HepG2 (cell line): ENCODE data around the gene ADAMTS12. TPM values are rescaled to one million over a fixed set of nuclear protein-coding genes. Genes with fewer than 3 reads are reported as not detected.

Experiments used
- CBX5 ChIP-seq: sonication (generic); formaldehyde crosslinking; IDR thresholded peaks from 2 replicates; pipeline ENCODE4 v1.4.0; 2020; ENCODE audit warnings: missing genetic modification reagents, borderline replicate concordance
- FOXK1 ChIP-seq: sonication (generic); formaldehyde crosslinking; IDR thresholded peaks from 2 replicates; pipeline ENCODE4 v1.4.0; 2020; ENCODE audit warnings: low read depth, missing genetic modification reagents, borderline replicate concordance
- GPBP1L1 ChIP-seq: sonication (generic); formaldehyde crosslinking; IDR thresholded peaks from 2 replicates; pipeline ENCODE4 v1.5.0; 2020; ENCODE audit warnings: mild to moderate bottlenecking, missing genetic modification reagents
- KDM3A ChIP-seq: IDR thresholded peaks from 2 replicates; pipeline ENCODE4 v1.6.1; 2018; ENCODE audit warnings: low read depth, missing compliant biosample characterization
- KLF16 ChIP-seq, 2 experiments: sonication (generic) in 1 of 2; formaldehyde crosslinking in 1 of 2; IDR thresholded peaks; 2 replicates each; pipeline versions ENCODE4 v1.6.1 to v1.8.0; 2016 to 2023; ENCODE audit warnings: missing genetic modification reagents in 2 of 2, missing compliant biosample characterization in 1 of 2
- MIER2 ChIP-seq: IDR thresholded peaks from 2 replicates; pipeline ENCODE4 v1.6.1; 2016; ENCODE audit warnings: missing biosample characterization, missing genetic modification reagents
- NCOA5 ChIP-seq: sonication (generic); formaldehyde crosslinking; IDR thresholded peaks from 2 replicates; pipeline ENCODE4 v1.4.0; 2020; ENCODE audit warnings: missing genetic modification reagents
- NFYB ChIP-seq: sonication (generic); formaldehyde crosslinking; IDR thresholded peaks from 2 replicates; pipeline ENCODE4 v1.4.0; 2020; ENCODE audit warnings: missing genetic modification reagents
- NR2F1 ChIP-seq, 2 experiments: fragments of 450-650 bp in 1 of 2; formaldehyde crosslinking in 1 of 2; IDR thresholded peaks; 2 replicates each; pipeline versions ENCODE4 v1.5.0 to v1.6.1; 2016 to 2020; ENCODE audit warnings: mild to moderate bottlenecking in 1 of 2, missing compliant biosample characterization in 1 of 2, missing genetic modification reagents in 1 of 2, moderate library complexity in 1 of 2
- POLR2A ChIP-seq, 2 experiments: IDR thresholded peaks; 2 replicates each; pipeline ENCODE4 v1.6.1; 2011; ENCODE audit warnings: low read depth in 2 of 2, low read length in 2 of 2, mild to moderate bottlenecking in 1 of 2, moderate library complexity in 1 of 2; ENCODE audit not compliant: insufficient read depth in 1 of 2
- SIX4 ChIP-seq: sonication (generic); formaldehyde crosslinking; IDR thresholded peaks from 2 replicates; pipeline ENCODE4 v1.4.0; 2020; ENCODE audit warnings: missing genetic modification reagents
- SOX6 ChIP-seq, 2 experiments: fragments of 450-650 bp in 1 of 2; sonication (generic) in 1 of 2; formaldehyde crosslinking in 1 of 2; IDR thresholded peaks; 2 replicates each; pipeline versions ENCODE4 v1.4.0 to v1.6.1; 2017 to 2020; ENCODE audit warnings: antibody characterized with exemption in 1 of 2, mild to moderate bottlenecking in 1 of 2, missing genetic modification reagents in 1 of 2
- TARDBP ChIP-seq: sonication (generic); formaldehyde crosslinking; IDR thresholded peaks from 2 replicates; pipeline ENCODE4 v1.8.0; 2022; ENCODE audit warnings: mild to moderate bottlenecking, missing genetic modification reagents
- XBP1 ChIP-seq: sonication (generic); formaldehyde crosslinking; IDR thresholded peaks from 2 replicates; pipeline ENCODE4 v1.5.0; 2020; ENCODE audit warnings: missing genetic modification reagents
- ZBTB2 ChIP-seq: sonication (generic); formaldehyde crosslinking; IDR thresholded peaks from 2 replicates; pipeline ENCODE4 v1.8.0; 2022; ENCODE audit warnings: low read depth, missing genetic modification reagents
- ZC3H4 ChIP-seq: sonication (generic); formaldehyde crosslinking; IDR thresholded peaks from 2 replicates; pipeline ENCODE4 v1.4.0; 2020; ENCODE audit warnings: missing genetic modification reagents, borderline replicate concordance
- ZEB1 ChIP-seq: IDR thresholded peaks from 2 replicates; pipeline ENCODE4 v1.6.1; 2012; ENCODE audit warnings: mild to moderate bottlenecking, low read depth, inconsistent platforms; ENCODE audit not compliant: insufficient replicate concordance
- ZMYM3 ChIP-seq: sonication (generic); formaldehyde crosslinking; IDR thresholded peaks from 2 replicates; pipeline ENCODE4 v1.5.1; 2020; ENCODE audit warnings: mild to moderate bottlenecking, missing genetic modification reagents
- ZNF253 ChIP-seq: sonication (generic); formaldehyde crosslinking; IDR thresholded peaks from 2 replicates; pipeline ENCODE4 v1.8.0; 2022; ENCODE audit warnings: mild to moderate bottlenecking, missing genetic modification reagents, borderline replicate concordance
- ZNF367 ChIP-seq: sonication (generic); formaldehyde crosslinking; IDR thresholded peaks from 2 replicates; pipeline ENCODE4 v1.4.0; 2020; ENCODE audit warnings: missing genetic modification reagents, borderline replicate concordance
- ZNF512B ChIP-seq: sonication (generic); formaldehyde crosslinking; IDR thresholded peaks from 2 replicates; pipeline ENCODE4 v1.5.1; 2020; ENCODE audit warnings: missing genetic modification reagents, mild to moderate bottlenecking, borderline replicate concordance
- ZNF678 ChIP-seq: sonication (generic); formaldehyde crosslinking; IDR thresholded peaks from 2 replicates; pipeline ENCODE4 v1.4.0; 2020; ENCODE audit warnings: mild to moderate bottlenecking, missing genetic modification reagents
- ZNF746 ChIP-seq: sonication (generic); formaldehyde crosslinking; IDR thresholded peaks from 2 replicates; pipeline ENCODE4 v1.8.0; 2022; ENCODE audit warnings: mild to moderate bottlenecking, missing genetic modification reagents
- ZSCAN29 ChIP-seq: sonication (generic); formaldehyde crosslinking; conservative IDR thresholded peaks from 2 replicates; pipeline ENCODE4 v1.4.0; 2020; ENCODE audit warnings: mild to moderate bottlenecking, missing genetic modification reagents
- ZSCAN5A ChIP-seq: sonication (generic); formaldehyde crosslinking; IDR thresholded peaks from 2 replicates; pipeline ENCODE4 v1.8.0; 2022; ENCODE audit warnings: mild to moderate bottlenecking, missing genetic modification reagents, borderline replicate concordance
- polyA plus RNA-seq, 8 experiments: library from polyadenylated mRNA; depleted of rRNA in 3 of 8; stranded (reverse) in 7 of 8; unstranded in 1 of 8; fragments of >200 nt; fragmentation: Illumina TruSeq in 4 of 8; extraction: Trizol in 4 of 8; gene quantifications; 2 replicates each; pipeline versions ENCODE4 v1.2.1 to v1.2.3, GENCODE V29; 2011 to 2016; ENCODE audit warnings: low read depth in 4 of 8, missing spikeins in 1 of 8, mixed read lengths in 1 of 8; ENCODE audit not compliant: insufficient read depth in 1 of 8
- total RNA-seq, 5 experiments: library from RNA; depleted of rRNA; stranded (reverse); fragments of >200 nt; fragmentation: Illumina TruSeq; extraction: Trizol; gene quantifications; 2 replicates each; pipeline ENCODE4 v1.2.3, GENCODE V29; 2016; ENCODE audit warnings: low read depth in 1 of 5

The ADAMTS12 gene
- total and polyA plus RNA-seq, 2 of the 13 experiments (the other 11 are each of a cell fraction or from before 2014, with no cell fraction given) = 0.03 TPM; not detected in 1

GRCh38 chr5:33582417-33582816, 309.4 kb downstream of the ADAMTS12 start (continued):
- TF ChIP-seq ZC3H4 (no peak), NFYB (CRISPR knock-in tag) (no peak), ZNF253 (no peak), ZNF367 (CRISPR knock-in tag) (no peak), NR2F1 (CRISPR knock-in tag; IDR thresholded peaks at IDR 0.05) (no peak), MIER2 (peak; percentile 82), GPBP1L1 (no peak), CBX5 (no peak), SIX4 (CRISPR knock-in tag) (0 out of 2 replicates have a peak, but pooled peaks have one; percentile 12), ZNF512B (no peak), ZSCAN29 (CRISPR knock-in tag) (no peak), ZEB1 (peak; percentile 69), KLF16 (CRISPR knock-in tag; IDR thresholded peaks at IDR 0.05) (peak in 1 of 2 experiments; percentile 58; a peak in 2 of 4 replicates), ZMYM3 (CRISPR knock-in tag) (no peak), ZNF678 (no peak), FOXK1 (CRISPR knock-in tag) (peak; percentile 53; the same call in 1 of the 2 replicates), ZBTB2 (no peak), ZSCAN5A (CRISPR knock-in tag) (no peak), SOX6 (IDR thresholded peaks at IDR 0.05) (no peak), SOX6 (CRISPR knock-in tag; IDR thresholded peaks at IDR 0.05) (peak; percentile 74), TARDBP (CRISPR knock-in tag) (peak; percentile 54; the same call in 1 of the 2 replicates), NCOA5 (CRISPR knock-in tag) (no peak), POLR2A (IDR thresholded peaks at IDR 0.05; ENCODE audit: insufficient read depth in 1 of 2, low read depth in 2 of 2, low read length in 2 of 2) (no peak), ZNF746 (CRISPR knock-in tag) (no peak; the same call in 1 of the 2 replicates), KDM3A (no peak), XBP1 (CRISPR knock-in tag) (no peak)
